ENCODE measurements around the gene SEMA5B.

The SEMA5B gene

DNA sequence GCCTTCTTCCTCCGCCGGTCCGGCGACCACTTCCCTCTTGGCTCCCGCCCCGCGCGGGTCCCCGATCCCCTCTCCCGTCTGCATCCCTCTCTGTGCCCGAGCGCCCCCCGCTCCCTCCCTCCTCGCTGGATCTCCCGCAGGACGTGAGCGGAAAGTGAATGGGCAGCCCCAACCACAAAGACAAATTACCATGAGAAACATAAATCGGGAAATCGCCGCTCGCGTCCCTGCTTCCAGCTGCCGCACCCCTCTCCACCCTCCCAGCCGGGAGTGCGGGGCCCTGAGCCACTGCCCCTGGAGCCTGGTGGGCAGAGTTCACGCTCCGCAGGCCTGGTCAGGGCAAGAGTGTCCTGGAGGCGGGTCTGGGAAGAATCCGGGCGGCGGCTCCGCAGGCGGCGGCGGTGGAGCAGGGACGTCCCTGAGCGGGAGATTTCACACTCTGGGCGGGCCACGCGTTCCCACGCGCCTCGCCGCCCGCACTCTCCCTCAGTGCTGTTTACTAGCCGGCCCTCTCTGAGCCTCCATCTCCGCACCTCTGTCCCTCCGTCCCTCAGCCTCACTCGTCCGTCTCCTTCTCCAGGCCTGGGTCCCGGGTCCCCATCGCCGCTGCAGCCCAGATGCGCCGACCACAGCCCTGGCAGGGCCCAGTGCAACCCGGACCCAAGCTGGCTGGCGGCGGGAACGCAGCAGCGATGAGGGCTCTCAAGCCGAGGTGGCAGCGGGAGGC is 835 bp downstream of the SEMA5B start:
- DNase-seq (ENCODE audit: low read depth in 2 of 2) = no peak

DNA sequence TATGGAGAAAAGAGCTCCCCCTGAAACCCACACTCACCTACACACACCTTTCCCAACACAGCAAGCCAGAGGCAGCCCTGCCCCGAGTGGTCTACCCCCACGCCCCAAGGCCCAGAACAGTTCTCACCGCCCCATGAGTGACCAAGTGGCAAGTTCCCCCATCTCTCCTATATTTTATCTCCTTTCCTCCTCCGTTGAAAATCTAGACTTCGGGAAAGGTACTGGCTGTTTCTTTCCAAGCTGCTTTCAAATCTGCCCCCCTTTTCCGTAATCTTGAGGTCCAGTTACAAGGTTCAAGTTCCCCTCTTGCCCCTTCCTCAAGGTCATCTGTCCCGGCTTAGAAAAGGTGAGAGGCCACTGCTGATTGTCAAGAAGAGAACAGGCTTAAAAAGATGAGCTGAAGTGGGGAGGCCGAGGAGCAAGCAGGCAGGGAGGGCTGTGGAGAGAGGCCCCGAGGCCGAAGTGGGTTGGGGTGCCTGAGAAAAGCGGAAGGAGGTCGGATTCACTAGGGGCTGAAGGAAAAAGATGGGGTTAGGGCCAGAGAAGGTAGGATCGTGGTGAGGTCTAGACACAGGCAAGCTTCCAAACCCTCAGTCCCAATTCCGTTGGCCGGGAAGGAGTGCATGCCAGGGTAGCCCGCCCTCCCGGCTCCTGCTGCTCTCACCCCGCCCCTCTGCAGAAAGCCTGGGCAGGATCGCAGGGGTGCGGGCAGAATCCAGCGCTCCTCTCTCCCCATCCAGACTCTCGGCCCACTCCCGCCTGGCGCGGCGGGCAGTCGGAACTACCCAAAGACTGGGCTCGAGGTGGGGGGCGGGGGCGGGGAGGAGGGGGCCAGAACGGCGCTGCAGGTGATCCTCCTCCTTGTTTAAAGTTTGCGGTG is 1.7 kb downstream of the SEMA5B start:
- no peak for DNase-seq (ENCODE audit: low read depth in 2 of 2)

- DNase-seq (ENCODE audit: low read depth in 2 of 2) = no peak
Measured at GRCh38 chr3:123024056-123024455, 3.5 kb downstream of the SEMA5B start.

DNA sequence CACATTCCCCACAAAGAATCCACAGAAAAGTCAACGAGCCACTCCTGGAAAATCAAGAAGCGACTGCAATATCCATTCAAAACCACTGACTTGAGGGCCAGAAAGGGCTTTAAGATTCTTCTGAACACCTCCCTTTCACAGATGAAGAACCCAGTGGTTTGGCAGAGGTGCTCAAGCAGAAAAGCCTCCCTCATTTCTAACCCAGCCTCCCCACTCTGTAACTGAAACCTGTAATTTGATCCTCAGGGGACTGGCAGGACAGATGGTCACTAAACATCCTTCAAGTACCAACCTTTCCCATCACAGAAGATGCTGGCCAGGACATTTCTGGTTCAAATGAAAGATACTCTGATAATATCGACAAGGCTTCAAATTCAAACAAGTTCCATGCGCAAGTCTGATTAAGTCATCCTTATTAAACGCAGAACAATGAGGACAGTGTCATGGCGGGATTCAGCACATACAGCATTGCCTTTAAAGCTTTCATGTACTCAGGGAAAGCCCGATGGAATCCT is 5.5 kb downstream of the SEMA5B start:
- no peak for DNase-seq (ENCODE audit: low read depth in 2 of 2)

- DNase-seq (ENCODE audit: low read depth in 2 of 2) = no peak
Measured at GRCh38 chr3:123021388-123021787, 6.2 kb downstream of the SEMA5B start.

DNA sequence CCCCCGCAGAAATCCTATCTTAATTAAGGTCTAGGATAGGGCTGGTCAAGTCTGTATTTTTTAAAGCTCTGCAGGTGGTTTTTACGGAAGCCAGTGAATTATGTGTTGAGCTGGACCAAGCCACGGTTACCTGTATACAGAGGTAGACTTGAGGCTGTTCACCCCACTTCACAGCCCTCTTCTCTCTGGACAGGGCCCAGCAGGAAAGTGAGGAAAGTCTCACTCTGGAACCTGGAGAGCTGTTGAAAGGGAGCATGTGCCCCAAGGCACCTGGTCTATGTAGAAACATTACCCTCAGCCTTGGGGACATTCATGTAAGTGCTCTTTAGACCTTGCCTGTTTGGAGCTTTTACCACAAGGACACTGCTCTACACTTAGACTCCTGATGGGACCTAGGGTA is 6.9 kb downstream of the SEMA5B start:
- DNase-seq (ENCODE audit: low read depth in 2 of 2) = no peak

- no peak for DNase-seq (ENCODE audit: low read depth in 2 of 2)
Measured at GRCh38 chr3:123019591-123019990, 8.0 kb downstream of the SEMA5B start.

GRCh38 chr3:123019161-123019560 is 8.4 kb downstream of the SEMA5B start:
- no peak for DNase-seq (ENCODE audit: low read depth in 2 of 2)

GRCh38 chr3:123018683-123019082 is 8.9 kb downstream of the SEMA5B start:
- no peak for DNase-seq (ENCODE audit: low read depth in 2 of 2)

- no peak for DNase-seq (ENCODE audit: low read depth in 2 of 2)
Measured at GRCh38 chr3:123015596-123015995, 12.0 kb downstream of the SEMA5B start.

GRCh38 chr3:123013876-123014275 is 13.7 kb downstream of the SEMA5B start:
- no peak for DNase-seq (ENCODE audit: low read depth in 2 of 2)

DNA sequence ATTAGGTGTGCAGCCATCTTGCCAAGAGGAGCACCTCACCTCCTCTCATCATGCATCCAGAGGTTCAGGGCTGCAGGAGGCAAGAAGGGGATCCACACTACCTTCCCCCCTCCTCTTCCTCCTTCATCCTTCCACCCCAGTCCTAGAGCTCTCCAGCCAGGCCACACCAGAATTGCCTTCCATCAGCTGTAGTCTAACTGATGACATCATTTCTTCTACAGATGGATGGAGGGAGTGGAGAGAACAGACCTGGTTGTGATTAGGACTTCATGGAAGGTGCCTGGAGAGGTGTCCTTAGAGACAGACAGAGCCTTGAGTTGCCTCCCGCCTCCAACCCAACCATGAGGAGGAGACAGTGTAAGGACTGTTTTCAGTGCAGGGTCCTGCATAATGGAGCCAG is 14.9 kb downstream of the SEMA5B start:
- no peak for DNase-seq (ENCODE audit: low read depth in 2 of 2)

DNA sequence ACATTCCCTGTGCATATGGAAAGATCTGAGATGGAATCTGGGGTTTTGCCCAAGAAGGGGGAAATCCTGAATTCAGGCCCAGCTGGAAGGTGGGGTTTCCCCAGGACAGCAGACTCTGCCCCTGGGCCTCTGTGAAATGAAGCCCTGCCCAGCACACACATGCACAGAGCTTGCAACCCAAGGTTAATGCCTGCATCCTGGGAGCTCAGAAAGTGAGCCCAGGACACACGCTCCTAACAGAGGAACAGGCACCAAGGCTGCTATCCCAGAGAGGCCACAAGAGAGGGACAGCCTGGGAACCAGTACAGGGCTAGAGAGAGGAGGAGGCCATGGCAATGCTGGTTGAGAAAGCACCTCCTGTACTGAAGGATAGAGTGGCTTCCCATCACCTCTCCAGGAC is 16.1 kb downstream of the SEMA5B start:
- DNase-seq (ENCODE audit: low read depth in 2 of 2) = no peak

DNA sequence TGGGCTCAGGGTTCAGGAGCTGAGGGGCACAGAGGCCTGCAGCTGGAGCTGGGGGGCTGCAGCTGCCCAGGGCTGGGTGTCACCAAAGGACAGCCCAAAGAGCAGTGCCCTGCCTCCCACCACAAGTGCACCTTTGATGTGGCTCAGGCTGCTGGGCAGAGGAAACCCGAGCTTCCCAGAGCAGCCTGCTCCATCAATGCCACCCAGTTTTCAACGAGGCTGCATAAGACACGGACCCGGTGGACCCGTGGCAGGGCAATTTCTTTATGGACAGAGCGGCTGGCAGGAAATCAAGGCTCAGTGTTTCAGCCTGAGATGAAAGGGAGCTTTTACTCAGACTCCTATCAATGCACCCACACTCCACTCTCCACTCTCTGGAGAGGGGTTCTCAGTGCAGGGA is 18.7 kb downstream of the SEMA5B start:
- no peak for DNase-seq (ENCODE audit: low read depth in 2 of 2)

GRCh38 chr3:123006609-123007008 is 21.0 kb downstream of the SEMA5B start:
- DNase-seq (ENCODE audit: low read depth in 2 of 2) = no peak

GRCh38 chr3:123005291-123005690 is 22.3 kb downstream of the SEMA5B start:
- DNase-seq (ENCODE audit: low read depth in 2 of 2) = no peak

DNA sequence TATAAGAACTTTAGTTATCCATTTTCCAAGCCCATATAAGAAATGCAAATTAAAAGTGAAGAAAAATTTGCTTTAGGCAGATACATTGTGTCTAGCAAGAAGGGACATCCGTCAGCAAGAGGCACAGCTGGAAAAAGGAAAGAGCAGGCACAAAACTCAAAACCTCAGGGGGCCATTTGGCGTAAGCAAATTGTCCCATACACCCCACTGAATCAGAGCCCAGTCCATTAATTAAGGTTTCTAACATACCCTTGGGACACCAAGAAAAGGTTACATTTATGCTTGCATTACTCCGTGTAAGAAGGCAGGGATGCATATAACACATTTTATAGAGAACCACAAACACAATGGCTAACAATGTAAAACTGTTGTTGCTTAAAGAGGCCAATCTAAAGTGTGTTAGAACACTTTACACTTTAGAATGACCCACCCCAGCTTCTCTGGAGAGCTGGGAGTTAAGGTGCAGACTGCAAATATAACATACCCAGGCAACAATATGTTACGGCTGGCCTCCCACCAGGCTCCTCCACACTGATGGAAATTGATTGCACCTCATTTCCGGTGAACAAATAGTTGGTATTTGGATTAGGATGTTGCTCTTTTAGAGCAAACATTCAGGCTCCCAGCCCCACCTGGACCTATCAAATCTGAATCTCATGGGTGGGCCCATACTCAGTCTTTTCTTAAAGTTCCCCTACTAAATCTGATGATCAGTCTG is 23.2 kb downstream of the SEMA5B start:
- no peak for DNase-seq (ENCODE audit: low read depth in 2 of 2)

DNA sequence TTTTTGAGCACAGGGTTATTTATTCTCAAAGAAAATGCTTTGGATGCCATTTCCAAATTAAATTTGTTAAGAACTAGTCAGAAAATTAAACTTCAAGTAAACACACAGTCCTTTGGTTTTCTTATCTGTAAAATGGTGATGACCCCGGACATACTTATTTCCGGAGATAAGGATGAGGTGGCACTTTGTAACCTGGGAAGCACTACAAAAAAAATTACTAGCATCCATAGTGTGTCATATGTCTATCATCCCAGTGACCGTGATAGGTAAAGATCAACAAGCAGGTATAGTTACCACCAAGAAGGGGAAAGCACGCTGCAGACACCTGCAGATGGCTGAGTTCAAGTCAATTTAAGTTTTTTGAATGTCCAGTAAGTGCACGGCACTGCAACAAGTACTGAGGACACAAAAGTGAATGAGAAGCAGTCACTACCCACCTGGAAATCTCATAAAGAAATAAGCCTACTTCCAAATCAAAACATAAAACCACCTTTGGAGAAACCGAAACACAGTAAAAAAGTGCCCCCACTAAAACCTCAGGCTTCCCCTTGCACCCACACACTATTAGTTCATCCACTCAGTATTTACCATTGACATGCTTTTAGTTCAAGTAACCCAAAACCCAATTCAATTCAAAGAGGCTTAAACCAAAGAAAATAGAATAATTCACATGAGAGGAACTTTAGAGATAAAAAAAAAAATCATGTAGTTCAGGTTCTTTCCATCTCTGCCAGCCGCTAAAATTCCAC is 24.6 kb downstream of the SEMA5B start:
- DNase-seq (ENCODE audit: low read depth in 2 of 2) = no peak

DNA sequence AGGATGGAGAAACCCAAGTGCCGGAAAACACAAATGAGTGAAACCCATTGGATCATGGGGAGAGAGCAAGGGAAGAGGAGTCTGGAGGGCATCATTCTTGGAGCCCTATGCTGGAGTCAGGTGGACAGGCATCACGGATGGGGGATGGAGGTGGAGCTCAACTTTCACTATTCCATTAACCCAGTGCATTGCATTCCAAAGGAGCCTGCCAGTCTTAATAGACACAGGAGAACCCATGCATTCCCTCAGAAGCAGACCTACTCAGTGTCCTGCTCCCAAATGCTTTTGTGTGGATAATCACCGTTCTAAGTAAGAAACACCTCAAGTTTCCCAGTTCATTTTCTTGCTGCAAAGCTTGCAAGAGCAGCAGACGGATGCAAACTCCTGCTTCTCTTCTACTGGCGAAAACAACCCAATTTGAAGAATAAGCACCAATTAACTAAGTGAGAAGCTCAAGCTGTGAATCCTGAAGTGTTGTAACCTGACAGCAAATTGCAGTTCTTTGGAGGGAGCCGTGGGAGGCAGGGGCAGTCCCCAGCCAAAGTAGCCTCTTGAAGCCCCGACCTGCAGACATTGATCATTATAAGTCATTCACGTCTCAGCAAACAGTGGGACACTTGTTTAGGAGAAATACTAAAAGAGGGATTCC is 25.3 kb downstream of the SEMA5B start:
- no peak for DNase-seq (ENCODE audit: low read depth in 2 of 2)

DNA sequence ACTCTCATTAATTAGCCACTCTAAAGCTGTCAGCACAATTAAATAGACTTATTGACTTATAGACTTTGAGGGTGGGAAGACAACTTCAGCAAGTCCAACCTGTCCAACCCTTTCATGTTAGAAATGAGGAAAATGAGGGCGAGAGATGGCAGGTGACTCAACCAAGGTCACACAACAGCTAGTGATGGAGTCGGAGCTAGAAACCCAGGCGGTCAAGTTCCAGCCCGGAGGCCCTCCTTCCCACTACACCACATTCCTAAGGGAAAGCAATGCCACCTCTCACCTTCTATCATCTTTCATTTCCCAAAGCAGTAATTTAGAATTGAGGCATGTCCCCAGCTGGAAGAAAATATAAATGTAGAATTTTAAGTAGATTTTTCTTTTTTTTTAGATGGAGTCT is 28.7 kb downstream of the SEMA5B start:
- no peak for DNase-seq (ENCODE audit: low read depth in 2 of 2)

DNA sequence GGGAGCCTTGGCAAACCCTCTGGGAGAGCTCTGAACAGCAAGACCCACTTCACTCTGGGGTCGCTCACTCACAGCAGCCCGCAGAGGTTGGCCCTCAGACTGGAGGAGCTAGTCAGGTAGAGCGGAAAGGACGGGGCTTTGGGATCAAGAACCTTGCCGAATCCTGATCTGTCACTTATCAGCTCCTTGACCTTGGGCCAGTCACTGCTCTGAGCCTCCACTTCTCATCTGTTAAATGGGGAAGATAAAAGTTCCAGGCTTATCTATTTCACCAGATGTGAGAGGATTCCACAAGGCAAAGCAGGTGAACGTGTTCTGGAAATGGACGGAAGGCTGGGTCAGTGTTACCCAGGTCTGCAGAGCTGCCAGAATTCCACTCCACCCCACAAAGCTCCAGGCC is 29.4 kb downstream of the SEMA5B start:
- DNase-seq (ENCODE audit: low read depth in 2 of 2) = no peak
